ENCODE measurements around the gene SIRPG. TPM values are rescaled to one million over a fixed set of nuclear protein-coding genes. Genes with fewer than 3 reads are reported as not detected.

Gene SIRPG
- total and polyA plus RNA-seq, 10 of the 15 experiments (the other 5 are each of a cell fraction or from before 2014, with no cell fraction given): 1.1 to 13.0 (median 4.1) TPM

DNA sequence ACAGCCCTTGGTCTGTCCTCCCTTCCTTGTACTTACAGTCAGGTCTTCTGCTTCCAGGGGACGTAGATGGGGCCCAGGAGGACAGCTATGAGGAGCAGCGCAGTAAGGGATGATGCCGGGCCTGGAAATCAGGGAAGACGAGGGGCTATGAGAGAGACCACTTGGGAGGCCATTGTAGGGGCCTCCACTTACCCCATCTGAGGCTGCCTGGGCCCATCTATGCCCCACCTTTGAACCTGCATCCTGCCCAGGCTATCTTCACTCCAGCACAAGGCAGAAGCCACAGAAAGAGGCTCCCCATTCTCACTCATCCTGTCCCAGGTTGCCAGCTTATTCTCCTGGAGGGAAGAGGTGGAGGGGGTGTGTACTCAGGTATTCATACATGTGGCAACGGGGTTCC is 27.4 kb downstream of the SIRPG start:
- in situ Hi-C loops (cut with MboI) (no loop called here), intact Hi-C loops (cut with micrococcal nuclease; ENCODE audit: unreplicated experiment) (loop anchor here (5.0 kb wide), 1 partner anchor 123 kb away; no protein-coding TSS in a partner anchor)
- DNase-seq (ENCODE audit: low read depth, low spot score) (no peak), FAIRE-seq (no peak), ATAC-seq (no peak)
- no peak overlapping the region for H3K27ac ChIP-seq (ENCODE audit: control insufficient read depth, insufficient read depth)
- WGBS (ENCODE audit: insufficient coverage, insufficient replicate concordance, low lambda C conversion rate, missing lambda C conversion rate): 27% methylated on average over 5 of the region's 5 CpGs
- no peaks in the 10 kb centered on the region; the same call in 1 of the 2 replicates for H3K79me2 ChIP-seq (ENCODE audit: control insufficient read depth, insufficient read depth, low read length)
- BruUV-seq (replicated peaks): no TSS peak
- H3K27me3 ChIP-seq (replicated peaks in 1 of 2; ENCODE audit: control insufficient read depth in 2 of 2, insufficient read depth in 2 of 2, low read length in 1 of 2): no peaks in the 10 kb centered on the region
- H3K4me1 ChIP-seq (ENCODE audit: control insufficient read depth, insufficient read depth, low read length): peaks cover 12% of the 10 kb centered on the region
- H2AFZ ChIP-seq (ENCODE audit: control insufficient read depth, low read depth, low read length): no peak overlapping the region
- SMC1A ChIA-PET (ENCODE audit: uncharacterized antibody, unreplicated experiment): interaction anchor here (2.5 kb wide), 1 partner anchor 104 kb away, joined by 12 read pairs; no protein-coding TSS in a partner anchor
- H3K9ac ChIP-seq (ENCODE audit: control insufficient read depth, insufficient read depth, low read length): no peak overlapping the region
- CTCF ChIA-PET: interaction anchor here (1.1 kb wide), 1 partner anchor 126 kb away, joined by 3 read pairs; no protein-coding TSS in a partner anchor
- no peaks in the 10 kb centered on the region for H3K36me3 ChIP-seq (ENCODE audit: control insufficient read depth in 2 of 2, insufficient read depth in 2 of 2, low read length in 1 of 2)
- no peak overlapping the region for H3K4me2 ChIP-seq (ENCODE audit: control insufficient read depth, insufficient read depth)
- no peak overlapping the region for H3K4me3 ChIP-seq
- H4K20me1 ChIP-seq (ENCODE audit: control insufficient read depth, insufficient read depth): no peaks in the 10 kb centered on the region
- no peaks in the 10 kb centered on the region for H3K9me3 ChIP-seq (replicated peaks; ENCODE audit: control insufficient read depth, insufficient read depth, low read length)
- RAD21 ChIA-PET (ENCODE audit: unreplicated experiment): no interaction called here
- POLR2A ChIA-PET: no interaction called here
- TF ChIP-seq CHD2 (IDR thresholded peaks at IDR 0.05; ENCODE audit: borderline replicate concordance, low read depth, low read length): no peak
- TF ChIP-seq TARDBP (IDR thresholded peaks at IDR 0.05; ENCODE audit: borderline replicate concordance): no peak
- no peak for TF ChIP-seq PML (IDR thresholded peaks at IDR 0.05; ENCODE audit: low read length)
- no peak for TF ChIP-seq SMARCA5 (IDR thresholded peaks at IDR 0.05)
- TF ChIP-seq KLF5 (IDR thresholded peaks at IDR 0.05; ENCODE audit: partially characterized antibody): no peak
- no peak for TF ChIP-seq TCF7 (IDR thresholded peaks at IDR 0.05; ENCODE audit: borderline replicate concordance)
- TF ChIP-seq, protein P1, sequence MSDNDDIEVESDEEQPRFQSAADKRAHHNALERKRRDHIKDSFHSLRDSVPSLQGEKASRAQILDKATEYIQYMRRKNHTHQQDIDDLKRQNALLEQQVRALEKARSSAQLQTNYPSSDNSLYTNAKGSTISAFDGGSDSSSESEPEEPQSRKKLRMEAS (IDR thresholded peaks at IDR 0.05; ENCODE audit: low read depth, low read length): no peak
- TF ChIP-seq, protein P2, sequence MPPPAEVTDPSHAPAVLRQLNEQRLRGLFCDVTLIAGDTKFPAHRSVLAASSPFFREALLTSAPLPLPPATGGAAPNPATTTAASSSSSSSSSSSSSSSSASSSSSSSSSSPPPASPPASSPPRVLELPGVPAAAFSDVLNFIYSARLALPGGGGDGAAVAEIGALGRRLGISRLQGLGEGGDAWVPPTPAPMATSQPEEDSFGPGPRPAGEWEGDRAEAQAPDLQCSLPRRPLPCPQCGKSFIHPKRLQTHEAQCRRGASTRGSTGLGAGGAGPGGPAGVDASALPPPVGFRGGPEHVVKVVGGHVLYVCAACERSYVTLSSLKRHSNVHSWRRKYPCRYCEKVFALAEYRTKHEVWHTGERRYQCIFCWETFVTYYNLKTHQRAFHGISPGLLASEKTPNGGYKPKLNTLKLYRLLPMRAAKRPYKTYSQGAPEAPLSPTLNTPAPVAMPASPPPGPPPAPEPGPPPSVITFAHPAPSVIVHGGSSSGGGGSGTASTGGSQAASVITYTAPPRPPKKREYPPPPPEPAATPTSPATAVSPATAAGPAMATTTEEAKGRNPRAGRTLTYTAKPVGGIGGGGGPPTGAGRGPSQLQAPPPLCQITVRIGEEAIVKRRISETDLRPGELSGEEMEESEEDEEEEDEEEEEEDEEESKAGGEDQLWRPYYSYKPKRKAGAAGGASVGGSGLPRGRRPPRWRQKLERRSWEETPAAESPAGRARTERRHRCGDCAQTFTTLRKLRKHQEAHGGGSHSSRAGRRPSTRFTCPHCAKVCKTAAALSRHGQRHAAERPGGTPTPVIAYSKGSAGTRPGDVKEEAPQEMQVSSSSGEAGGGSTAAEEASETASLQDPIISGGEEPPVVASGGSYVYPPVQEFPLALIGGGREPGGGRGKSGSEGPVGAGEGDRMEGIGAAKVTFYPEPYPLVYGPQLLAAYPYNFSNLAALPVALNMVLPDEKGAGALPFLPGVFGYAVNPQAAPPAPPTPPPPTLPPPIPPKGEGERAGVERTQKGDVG (CRISPR knock-in tag; IDR thresholded peaks at IDR 0.05): no peak
- TF ChIP-seq ZBED1 (IDR thresholded peaks at IDR 0.05; ENCODE audit: borderline replicate concordance): no peak
- TF ChIP-seq, protein P3, sequence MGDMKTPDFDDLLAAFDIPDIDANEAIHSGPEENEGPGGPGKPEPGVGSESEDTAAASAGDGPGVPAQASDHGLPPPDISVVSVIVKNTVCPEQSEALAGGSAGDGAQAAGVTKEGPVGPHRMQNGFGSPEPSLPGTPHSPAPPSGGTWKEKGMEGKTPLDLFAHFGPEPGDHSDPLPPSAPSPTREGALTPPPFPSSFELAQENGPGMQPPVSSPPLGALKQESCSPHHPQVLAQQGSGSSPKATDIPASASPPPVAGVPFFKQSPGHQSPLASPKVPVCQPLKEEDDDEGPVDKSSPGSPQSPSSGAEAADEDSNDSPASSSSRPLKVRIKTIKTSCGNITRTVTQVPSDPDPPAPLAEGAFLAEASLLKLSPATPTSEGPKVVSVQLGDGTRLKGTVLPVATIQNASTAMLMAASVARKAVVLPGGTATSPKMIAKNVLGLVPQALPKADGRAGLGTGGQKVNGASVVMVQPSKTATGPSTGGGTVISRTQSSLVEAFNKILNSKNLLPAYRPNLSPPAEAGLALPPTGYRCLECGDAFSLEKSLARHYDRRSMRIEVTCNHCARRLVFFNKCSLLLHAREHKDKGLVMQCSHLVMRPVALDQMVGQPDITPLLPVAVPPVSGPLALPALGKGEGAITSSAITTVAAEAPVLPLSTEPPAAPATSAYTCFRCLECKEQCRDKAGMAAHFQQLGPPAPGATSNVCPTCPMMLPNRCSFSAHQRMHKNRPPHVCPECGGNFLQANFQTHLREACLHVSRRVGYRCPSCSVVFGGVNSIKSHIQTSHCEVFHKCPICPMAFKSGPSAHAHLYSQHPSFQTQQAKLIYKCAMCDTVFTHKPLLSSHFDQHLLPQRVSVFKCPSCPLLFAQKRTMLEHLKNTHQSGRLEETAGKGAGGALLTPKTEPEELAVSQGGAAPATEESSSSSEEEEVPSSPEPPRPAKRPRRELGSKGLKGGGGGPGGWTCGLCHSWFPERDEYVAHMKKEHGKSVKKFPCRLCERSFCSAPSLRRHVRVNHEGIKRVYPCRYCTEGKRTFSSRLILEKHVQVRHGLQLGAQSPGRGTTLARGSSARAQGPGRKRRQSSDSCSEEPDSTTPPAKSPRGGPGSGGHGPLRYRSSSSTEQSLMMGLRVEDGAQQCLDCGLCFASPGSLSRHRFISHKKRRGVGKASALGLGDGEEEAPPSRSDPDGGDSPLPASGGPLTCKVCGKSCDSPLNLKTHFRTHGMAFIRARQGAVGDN (IDR thresholded peaks at IDR 0.05): no peak
- TF ChIP-seq, protein P4, sequence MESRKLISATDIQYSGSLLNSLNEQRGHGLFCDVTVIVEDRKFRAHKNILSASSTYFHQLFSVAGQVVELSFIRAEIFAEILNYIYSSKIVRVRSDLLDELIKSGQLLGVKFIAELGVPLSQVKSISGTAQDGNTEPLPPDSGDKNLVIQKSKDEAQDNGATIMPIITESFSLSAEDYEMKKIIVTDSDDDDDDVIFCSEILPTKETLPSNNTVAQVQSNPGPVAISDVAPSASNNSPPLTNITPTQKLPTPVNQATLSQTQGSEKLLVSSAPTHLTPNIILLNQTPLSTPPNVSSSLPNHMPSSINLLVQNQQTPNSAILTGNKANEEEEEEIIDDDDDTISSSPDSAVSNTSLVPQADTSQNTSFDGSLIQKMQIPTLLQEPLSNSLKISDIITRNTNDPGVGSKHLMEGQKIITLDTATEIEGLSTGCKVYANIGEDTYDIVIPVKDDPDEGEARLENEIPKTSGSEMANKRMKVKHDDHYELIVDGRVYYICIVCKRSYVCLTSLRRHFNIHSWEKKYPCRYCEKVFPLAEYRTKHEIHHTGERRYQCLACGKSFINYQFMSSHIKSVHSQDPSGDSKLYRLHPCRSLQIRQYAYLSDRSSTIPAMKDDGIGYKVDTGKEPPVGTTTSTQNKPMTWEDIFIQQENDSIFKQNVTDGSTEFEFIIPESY (IDR thresholded peaks at IDR 0.05): no peak
- TF ChIP-seq LARP7 (IDR thresholded peaks at IDR 0.05): no peak
- TF ChIP-seq CBX3 (IDR thresholded peaks at IDR 0.05; ENCODE audit: borderline replicate concordance, low read depth): no peak

All from GM12878 (cell line).